Neutrophil (primary cell): Measurements from ENCODE around the gene SURF2.

Experiments
- H3K27ac ChIP-seq: fragments of 200-600 bp; sonication (generic); 2 replicates; pipeline ENCODE4 v1.5.1; 2016; ENCODE audit warnings: mild to moderate bottlenecking, moderate library complexity
- H3K27me3 ChIP-seq: fragments of 200-600 bp; sonication (generic); 2 replicates; pipeline ENCODE4 v1.6.0; 2016; ENCODE audit warnings: mild to moderate bottlenecking
- H3K36me3 ChIP-seq: fragments of 200-600 bp; sonication (generic); 2 replicates; pipeline ENCODE4 v1.5.1; 2017
- H3K4me1 ChIP-seq, 2 experiments: fragments of 200-600 bp in 1 of 2; sonication (generic) in 1 of 2; 1 replicate in 1 of 2; 2 replicates in 1 of 2; pipeline versions ENCODE4 v1.5.1 to v1.6.1; 2013 to 2016; ENCODE audit warnings: low read depth in 1 of 2, low read length in 1 of 2, mild to moderate bottlenecking in 1 of 2, moderate library complexity in 1 of 2; ENCODE audit not compliant: control insufficient read depth in 1 of 2, insufficient read depth in 1 of 2
- H3K4me3 ChIP-seq, 2 experiments: fragments of 200-600 bp in 1 of 2; sonication (generic) in 1 of 2; 1 replicate in 1 of 2; 2 replicates in 1 of 2; pipeline ENCODE4 v1.5.1; 2013 to 2016; ENCODE audit warnings: low read depth in 1 of 2, low read length in 1 of 2, mild to moderate bottlenecking in 1 of 2, moderate library complexity in 1 of 2
- H3K9me3 ChIP-seq: fragments of 200-600 bp; sonication (generic); 2 replicates; pipeline ENCODE4 v1.5.1; 2016
- TF ChIP-seq, protein P1 (sequence below): fragments of 200-600 bp; sonication (generic); IDR thresholded peaks from 2 replicates; pipeline ENCODE4 v1.5.1; 2016; ENCODE audit warnings: antibody characterized with exemption

The SURF2 gene

DNA sequence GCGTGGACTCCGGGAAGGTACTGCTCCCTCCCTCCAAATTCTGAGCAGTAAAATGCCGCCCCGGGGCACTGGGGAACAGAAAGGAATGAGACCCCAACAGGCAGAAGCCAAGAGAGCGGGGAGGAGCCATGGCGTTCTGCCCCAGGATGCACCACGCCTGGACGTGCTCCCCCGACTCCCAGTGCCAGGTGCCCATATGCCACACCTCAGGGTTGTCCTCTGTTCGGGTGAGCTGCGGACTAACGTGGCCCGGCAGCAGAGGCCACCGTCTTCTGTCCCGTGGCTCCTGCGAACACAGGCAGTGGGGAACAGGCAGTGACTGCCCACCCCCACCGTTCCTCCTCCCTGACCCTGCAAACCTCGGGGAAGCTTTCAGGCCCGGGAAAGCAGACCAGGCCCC lies 25.1 kb upstream of the SURF2 start:
- Histone ChIP-seq H3K4me3 (no peak overlapping the region), H3K4me1 (peaks cover 17 to 20% of the 10 kb centered on the region in 2 experiments), H3K27ac (no peak overlapping the region), H3K36me3 (peaks cover 49% of the 10 kb centered on the region), H3K27me3 (no peaks in the 10 kb centered on the region), H3K9me3 (no peaks in the 10 kb centered on the region)
- TF ChIP-seq, protein P1, sequence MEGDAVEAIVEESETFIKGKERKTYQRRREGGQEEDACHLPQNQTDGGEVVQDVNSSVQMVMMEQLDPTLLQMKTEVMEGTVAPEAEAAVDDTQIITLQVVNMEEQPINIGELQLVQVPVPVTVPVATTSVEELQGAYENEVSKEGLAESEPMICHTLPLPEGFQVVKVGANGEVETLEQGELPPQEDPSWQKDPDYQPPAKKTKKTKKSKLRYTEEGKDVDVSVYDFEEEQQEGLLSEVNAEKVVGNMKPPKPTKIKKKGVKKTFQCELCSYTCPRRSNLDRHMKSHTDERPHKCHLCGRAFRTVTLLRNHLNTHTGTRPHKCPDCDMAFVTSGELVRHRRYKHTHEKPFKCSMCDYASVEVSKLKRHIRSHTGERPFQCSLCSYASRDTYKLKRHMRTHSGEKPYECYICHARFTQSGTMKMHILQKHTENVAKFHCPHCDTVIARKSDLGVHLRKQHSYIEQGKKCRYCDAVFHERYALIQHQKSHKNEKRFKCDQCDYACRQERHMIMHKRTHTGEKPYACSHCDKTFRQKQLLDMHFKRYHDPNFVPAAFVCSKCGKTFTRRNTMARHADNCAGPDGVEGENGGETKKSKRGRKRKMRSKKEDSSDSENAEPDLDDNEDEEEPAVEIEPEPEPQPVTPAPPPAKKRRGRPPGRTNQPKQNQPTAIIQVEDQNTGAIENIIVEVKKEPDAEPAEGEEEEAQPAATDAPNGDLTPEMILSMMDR: no peak

DNA sequence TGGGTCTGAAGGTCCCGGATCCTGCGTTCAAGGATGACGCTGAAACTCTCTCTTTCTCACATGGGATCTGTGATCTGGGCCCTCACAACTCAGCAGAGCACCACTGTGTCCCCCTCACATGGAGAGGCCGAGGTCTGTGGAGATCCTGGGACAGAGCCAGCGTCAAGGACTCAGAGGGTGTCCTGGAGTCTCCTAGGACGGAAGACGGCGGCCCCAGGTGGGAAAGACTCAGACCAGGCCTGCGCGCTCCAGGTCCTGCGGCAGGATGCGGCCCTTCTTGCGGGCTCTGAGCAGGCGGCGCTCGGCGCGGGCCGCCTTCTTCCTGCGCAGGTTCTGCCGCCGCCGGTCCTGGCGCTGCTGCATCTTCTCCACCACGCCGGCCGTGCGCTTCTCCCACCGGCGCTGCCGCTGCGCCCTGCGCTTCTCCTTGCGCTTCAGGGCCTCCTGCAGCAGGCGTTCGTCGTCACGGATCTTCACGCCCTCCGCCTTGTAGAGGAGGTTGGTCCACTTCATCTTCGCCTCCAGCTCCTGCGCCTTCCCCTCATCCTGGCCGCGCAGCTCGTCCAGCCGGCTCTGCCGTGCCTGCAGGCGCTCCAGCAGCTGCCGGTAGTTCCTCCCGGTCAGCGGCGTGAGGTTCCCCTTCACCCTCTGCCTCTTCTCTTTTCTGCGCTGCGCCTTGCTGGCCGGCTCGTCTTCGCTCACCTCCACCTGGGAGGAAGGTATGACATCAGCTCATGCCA lies 24.5 kb upstream of the SURF2 start:
- H3K36me3 ChIP-seq: peaks cover 49% of the 10 kb centered on the region
- no peaks in the 10 kb centered on the region for H3K27me3 ChIP-seq
- TF ChIP-seq, protein P1: no peak
- no peak overlapping the region for H3K27ac ChIP-seq
- no peaks in the 10 kb centered on the region for H3K9me3 ChIP-seq
- H3K4me1 ChIP-seq: peaks cover 22 to 26% of the 10 kb centered on the region in 2 experiments
- no peak overlapping the region for H3K4me3 ChIP-seq

DNA sequence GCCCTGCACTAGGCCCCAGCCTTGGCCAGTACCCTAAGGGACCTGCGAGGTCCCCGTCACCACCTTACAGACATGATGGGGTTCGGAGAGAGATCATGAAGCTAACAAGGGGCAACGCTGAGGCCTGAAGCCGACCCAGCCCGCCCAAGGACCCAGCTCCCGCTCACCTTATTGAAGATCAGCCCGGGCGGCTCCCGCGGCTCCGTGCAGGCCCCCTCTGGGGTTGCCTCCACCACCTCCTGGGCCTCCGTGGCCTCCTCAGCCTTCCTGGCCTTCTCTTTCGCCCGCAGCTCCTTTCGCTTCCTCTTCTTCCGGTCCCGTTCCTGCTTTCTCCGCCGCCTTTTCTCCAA lies 24.0 kb upstream of the SURF2 start:
- peaks cover 26 to 30% of the 10 kb centered on the region in 2 experiments for H3K4me1 ChIP-seq
- H3K36me3 ChIP-seq: peaks cover 49% of the 10 kb centered on the region
- TF ChIP-seq, protein P1: no peak
- no peak overlapping the region for H3K27ac ChIP-seq
- no peaks in the 10 kb centered on the region for H3K27me3 ChIP-seq
- no peaks in the 10 kb centered on the region for H3K9me3 ChIP-seq
- H3K4me3 ChIP-seq: no peak overlapping the region

DNA sequence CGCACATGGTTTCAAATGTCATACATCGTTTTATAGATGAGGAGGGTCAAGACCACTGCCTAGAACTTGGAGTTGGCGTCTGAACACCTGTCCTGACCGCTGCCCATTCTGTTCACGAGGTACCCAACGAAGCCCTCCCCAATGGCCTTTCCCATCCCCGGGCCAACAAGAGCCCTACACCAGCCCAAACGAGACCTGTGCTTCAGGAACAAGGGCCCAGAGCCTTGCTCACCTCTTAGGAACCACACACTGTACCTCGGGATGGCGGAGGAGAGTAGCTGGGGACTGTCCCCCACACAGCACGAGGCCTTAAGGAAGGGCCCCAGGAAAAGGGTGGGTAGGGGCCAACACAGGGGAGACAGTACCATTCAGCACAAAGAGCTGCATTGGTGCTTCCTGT lies 23.3 kb upstream of the SURF2 start:
- TF ChIP-seq, protein P1: no peak
- no peak overlapping the region for H3K4me3 ChIP-seq
- H3K9me3 ChIP-seq: no peaks in the 10 kb centered on the region
- H3K4me1 ChIP-seq: peaks cover 29 to 37% of the 10 kb centered on the region in 2 experiments
- H3K27me3 ChIP-seq: no peaks in the 10 kb centered on the region
- H3K27ac ChIP-seq: no peak overlapping the region
- peaks cover 49% of the 10 kb centered on the region for H3K36me3 ChIP-seq

DNA sequence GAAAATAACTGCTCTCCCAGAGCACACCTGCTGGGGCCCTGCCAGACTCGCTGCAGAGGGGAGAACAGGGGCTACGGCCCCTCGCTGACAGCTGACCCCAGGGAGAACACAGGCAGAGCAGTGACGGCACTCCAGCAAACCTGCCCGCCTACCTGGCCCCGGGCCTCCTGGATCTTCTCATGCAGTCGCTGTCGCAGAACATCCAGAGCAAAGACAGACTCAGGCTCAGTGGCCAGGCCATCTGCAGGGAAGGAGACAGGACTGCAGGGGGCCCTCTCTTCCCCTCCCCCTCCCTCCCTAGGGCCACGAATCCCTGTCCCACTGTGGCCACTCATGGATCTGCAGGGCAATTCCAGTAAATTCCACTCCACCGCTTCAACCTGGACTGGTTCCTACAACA lies 22.8 kb upstream of the SURF2 start:
- Histone ChIP-seq H3K36me3 (peaks cover 49% of the 10 kb centered on the region), H3K27ac (no peak overlapping the region)

More for the DNA sequence above, 22.8 kb upstream of the SURF2 start:
- TF ChIP-seq, protein P1: no peak
- H3K4me3 ChIP-seq: no peak overlapping the region
- H3K27me3 ChIP-seq: no peaks in the 10 kb centered on the region
- no peaks in the 10 kb centered on the region for H3K9me3 ChIP-seq
- H3K4me1 ChIP-seq: peaks cover 34 to 42% of the 10 kb centered on the region in 2 experiments
